Thoracic aorta (tissue), 2 donors: ENCODE measurements around the gene DRC1. TPM values are rescaled to one million over a fixed set of nuclear protein-coding genes. Genes with fewer than 3 reads are reported as not detected.

Experiments used
- ATAC-seq: fragments of 150-250 bp; one replicate; pipeline ENCODE4 v1.8.0; 2017; ENCODE audit warnings: low read depth; ENCODE audit not compliant: insufficient number of reproducible peaks, low FRiP score
- DNase-seq: peaks from one replicate; pipeline ENCODE4 v3.0.0-alpha.2; 2020; ENCODE audit warnings: low spot score
- H3K27ac ChIP-seq, 2 donors: fragments of 200-600 bp; sonication (generic); 1 replicate in 1 of 2; 2 replicates in 1 of 2; pipeline ENCODE4 v1.5.1; 2016; ENCODE audit warnings: mild to moderate bottlenecking in 2 of 2, moderate library complexity in 2 of 2
- H3K27me3 ChIP-seq: fragments of 200-600 bp; sonication (generic); replicated peaks from 2 replicates; pipeline ENCODE4 v1.6.0; 2016; ENCODE audit warnings: mild to moderate bottlenecking; ENCODE audit not compliant: insufficient read depth
- H3K36me3 ChIP-seq: fragments of 200-600 bp; sonication (generic); one replicate; pipeline ENCODE4 v1.5.1; 2016
- H3K4me1 ChIP-seq, 2 donors: fragments of 200-600 bp; sonication (generic); 1 replicate in 1 of 2; 2 replicates in 1 of 2; pipeline versions ENCODE4 v1.5.1 to v1.6.0; 2016; ENCODE audit warnings: low read depth in 2 of 2, mild to moderate bottlenecking in 1 of 2; ENCODE audit not compliant: control insufficient read depth in 1 of 2
- H3K4me3 ChIP-seq: fragments of 200-600 bp; sonication (generic); 2 replicates; pipeline ENCODE4 v1.5.1; 2016; ENCODE audit warnings: mild to moderate bottlenecking
- H3K9me3 ChIP-seq: fragments of 200-600 bp; sonication (generic); 2 replicates; pipeline ENCODE4 v1.5.1; 2016
- total RNA-seq, 2 donors: library from RNA; depleted of rRNA; stranded (reverse); fragments of >200 nt; gene quantifications; one replicate each; pipeline versions ENCODE4 v1.1.0 to v1.2.3, GENCODE V29; 2016
- TF ChIP-seq, protein P1 (sequence below): fragments of 200-600 bp; sonication (generic); IDR thresholded peaks from one replicate; pipeline ENCODE4 v1.5.1; 2019; ENCODE audit warnings: antibody characterized with exemption

DRC1 gene
- total RNA-seq, 2 donors from 2014 or later: not detected

DNA sequence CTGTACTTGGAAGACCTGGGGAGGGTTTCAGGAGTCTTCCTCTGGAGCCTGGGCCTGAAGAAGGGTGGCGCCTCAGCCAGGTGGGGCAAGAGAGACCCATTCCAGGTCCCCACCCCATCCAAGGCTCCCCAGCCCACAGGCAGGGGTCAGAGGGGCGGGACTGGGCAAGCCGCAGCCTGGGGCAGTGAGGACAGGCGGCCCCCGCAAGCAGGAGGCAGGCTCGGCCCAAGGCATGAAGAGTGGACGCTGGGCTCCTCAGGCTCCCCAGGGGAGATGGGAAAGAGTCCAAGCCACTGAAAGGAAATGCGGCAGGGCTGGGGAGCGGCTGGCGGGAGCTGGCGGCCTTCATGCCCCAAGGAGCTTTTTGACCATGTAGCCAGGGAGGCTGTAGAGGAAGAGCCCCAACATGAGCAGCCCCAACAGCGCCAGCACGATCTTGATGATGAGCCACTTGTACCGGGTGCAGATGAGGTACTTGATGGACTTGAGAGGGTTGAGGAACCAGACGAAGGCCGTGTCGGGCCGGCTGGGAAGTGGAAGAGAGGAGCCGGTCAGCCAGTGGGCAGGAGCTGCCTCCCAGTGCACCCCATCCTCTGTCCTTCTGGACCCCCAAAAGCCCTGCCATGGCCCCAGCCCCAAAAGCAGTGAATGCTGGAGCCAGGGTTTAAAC is 56.1 kb downstream of the DRC1 start:
- H3K4me1 ChIP-seq: no peaks in the 10 kb centered on the region
- DNase-seq: no peak
- no peaks in the 10 kb centered on the region for H3K36me3 ChIP-seq
- TF ChIP-seq, protein P1, sequence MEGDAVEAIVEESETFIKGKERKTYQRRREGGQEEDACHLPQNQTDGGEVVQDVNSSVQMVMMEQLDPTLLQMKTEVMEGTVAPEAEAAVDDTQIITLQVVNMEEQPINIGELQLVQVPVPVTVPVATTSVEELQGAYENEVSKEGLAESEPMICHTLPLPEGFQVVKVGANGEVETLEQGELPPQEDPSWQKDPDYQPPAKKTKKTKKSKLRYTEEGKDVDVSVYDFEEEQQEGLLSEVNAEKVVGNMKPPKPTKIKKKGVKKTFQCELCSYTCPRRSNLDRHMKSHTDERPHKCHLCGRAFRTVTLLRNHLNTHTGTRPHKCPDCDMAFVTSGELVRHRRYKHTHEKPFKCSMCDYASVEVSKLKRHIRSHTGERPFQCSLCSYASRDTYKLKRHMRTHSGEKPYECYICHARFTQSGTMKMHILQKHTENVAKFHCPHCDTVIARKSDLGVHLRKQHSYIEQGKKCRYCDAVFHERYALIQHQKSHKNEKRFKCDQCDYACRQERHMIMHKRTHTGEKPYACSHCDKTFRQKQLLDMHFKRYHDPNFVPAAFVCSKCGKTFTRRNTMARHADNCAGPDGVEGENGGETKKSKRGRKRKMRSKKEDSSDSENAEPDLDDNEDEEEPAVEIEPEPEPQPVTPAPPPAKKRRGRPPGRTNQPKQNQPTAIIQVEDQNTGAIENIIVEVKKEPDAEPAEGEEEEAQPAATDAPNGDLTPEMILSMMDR: no peak
- no peak for ATAC-seq
- H3K9me3 ChIP-seq: no peaks in the 10 kb centered on the region
- no peak overlapping the region for H3K4me3 ChIP-seq
- no peak overlapping the region for H3K27ac ChIP-seq
- no peaks in the 10 kb centered on the region for H3K27me3 ChIP-seq

DNA sequence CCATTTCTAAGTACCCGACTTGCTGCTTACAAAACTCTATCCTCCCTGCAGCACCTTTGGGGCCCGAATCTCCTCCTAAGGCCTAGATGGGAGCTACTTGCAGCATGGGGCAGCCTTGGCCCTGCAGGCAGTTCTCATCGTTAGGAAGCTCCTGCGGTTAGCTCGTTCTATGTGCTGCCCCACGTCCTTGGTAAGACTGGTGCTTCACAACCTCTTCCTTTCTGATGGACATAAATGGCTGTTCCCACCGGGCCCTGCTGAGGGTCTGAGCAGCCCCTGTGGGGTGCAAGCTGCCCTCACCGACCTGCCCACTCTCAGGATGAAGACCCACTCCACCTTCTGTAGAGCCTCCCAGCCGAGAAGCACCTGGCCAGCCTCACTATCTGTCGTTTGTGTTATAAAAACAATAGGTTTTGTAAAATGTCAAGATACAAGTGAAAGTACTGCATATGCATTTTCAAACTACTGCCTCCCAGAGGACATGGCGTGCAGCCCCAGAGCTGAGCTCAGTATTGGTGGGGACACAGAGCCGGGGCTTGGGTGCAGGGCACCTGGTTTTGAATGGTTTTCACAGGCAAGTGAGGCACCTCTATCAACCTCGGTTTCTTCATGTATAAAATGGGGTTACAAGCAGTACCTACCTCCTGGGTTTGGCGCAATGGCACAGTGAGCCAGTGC is 56.8 kb downstream of the DRC1 start:
- Histone ChIP-seq H3K36me3 (no peaks in the 10 kb centered on the region), H3K4me1 (no peaks in the 10 kb centered on the region), H3K27me3 (no peaks in the 10 kb centered on the region), H3K27ac (no peak overlapping the region), H3K4me3 (no peak overlapping the region), H3K9me3 (no peaks in the 10 kb centered on the region)
- TF ChIP-seq, protein P1: no peak
- ATAC-seq (no peak), DNase-seq (no peak)

DNA sequence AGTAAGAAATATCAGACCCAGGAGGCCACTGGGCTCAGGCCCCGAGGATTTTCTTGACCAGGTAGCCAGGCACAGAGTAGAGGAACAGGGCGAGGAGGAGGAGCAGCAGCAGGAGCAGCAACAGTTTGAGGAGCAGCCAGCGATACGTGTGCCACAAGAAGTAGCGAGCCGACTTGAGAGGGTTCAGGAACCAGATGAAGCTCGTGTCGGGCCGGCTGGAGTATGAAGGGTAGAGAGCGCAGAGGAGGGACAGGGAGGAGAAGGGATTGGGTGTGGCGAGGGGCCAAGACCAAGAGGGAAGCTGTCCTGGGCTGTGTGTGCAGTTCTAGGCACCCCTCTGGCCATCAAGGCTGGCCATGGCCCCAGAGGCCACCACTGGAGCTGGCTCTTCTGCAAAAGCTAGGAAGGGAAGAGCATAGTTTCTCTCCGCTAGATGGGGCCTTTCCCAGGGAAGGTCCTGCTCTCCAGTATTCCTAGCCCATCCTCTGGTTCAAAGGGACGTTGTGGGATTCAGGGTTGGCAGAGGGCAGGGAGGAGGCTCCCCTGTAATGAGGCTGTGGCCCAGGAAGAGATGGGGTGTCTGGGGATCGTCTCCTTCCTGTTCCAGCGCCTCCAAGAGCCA is 58.4 kb downstream of the DRC1 start:
- no peak overlapping the region for H3K27ac ChIP-seq
- no peak for DNase-seq
- no peaks in the 10 kb centered on the region for H3K9me3 ChIP-seq
- no peaks in the 10 kb centered on the region for H3K36me3 ChIP-seq
- H3K4me3 ChIP-seq: no peak overlapping the region
- no peak for ATAC-seq
- H3K27me3 ChIP-seq: no peaks in the 10 kb centered on the region
- no peaks in the 10 kb centered on the region for H3K4me1 ChIP-seq
- TF ChIP-seq, protein P1: no peak

DNA sequence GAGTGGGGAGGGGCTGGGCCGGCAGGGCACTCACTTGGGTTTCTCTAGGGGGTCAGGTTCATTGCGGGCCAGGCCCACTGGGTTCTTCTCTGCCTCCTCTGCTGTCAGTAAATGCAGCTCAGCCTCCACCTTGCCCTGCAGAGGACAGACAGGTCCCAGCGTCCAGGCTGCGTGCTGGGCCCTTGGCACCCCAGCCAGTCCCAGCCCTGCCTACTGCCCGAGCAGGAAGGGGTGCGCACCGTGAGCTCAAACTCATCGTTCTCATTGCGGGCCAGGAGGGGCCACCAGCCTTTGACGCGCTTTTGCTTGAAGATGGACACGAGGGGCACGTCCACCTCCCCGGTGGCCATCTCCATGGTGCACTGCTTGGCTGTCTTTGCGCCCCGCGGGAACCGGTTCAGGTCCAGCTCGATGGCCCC is 58.9 kb downstream of the DRC1 start:
- Histone ChIP-seq H3K36me3 (no peaks in the 10 kb centered on the region), H3K27ac (no peak overlapping the region), H3K4me3 (no peak overlapping the region), H3K27me3 (no peaks in the 10 kb centered on the region), H3K9me3 (no peaks in the 10 kb centered on the region), H3K4me1 (no peaks in the 10 kb centered on the region)
- no peak for DNase-seq
- TF ChIP-seq, protein P1: no peak
- no peak for ATAC-seq

DNA sequence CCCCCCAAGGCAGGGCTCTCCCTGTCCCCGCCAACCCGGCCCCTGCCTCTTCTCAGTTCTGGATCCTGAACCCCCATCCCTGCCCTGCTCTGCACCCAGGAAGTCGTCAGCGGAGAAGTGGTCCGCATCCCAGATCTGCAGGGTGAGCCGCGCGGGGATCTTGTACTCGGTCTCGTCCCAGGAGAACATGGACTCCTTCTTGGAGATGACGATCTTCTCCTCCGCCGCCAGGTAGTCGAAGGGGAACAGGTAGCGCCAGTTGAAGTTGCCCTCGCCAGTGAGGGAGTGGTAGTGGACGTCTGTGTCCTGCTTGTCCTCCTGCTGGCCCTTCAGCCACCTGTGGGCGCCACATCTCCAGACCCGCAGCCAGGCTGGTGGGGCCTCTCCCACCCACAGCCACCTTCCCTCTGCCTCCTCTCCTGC is 59.9 kb downstream of the DRC1 start:
- Histone ChIP-seq H3K27me3 (no peaks in the 10 kb centered on the region), H3K4me1 (no peaks in the 10 kb centered on the region), H3K4me3 (no peak overlapping the region), H3K36me3 (no peaks in the 10 kb centered on the region), H3K27ac (no peak overlapping the region), H3K9me3 (no peaks in the 10 kb centered on the region)
- ATAC-seq (no peak), DNase-seq (no peak)
- TF ChIP-seq, protein P1: no peak
